ENCODE measurements around the gene H3-3A. TPM values are rescaled to one million over a fixed set of nuclear protein-coding genes. Genes with fewer than 3 reads are reported as not detected.
"Not testable (repeated sequence)": the region's sequence is repeated elsewhere in the genome, so short reads cannot be mapped to it uniquely, and the experiment has no call there.

The H3-3A gene
- total RNA-seq, 4 donors from 2014 or later = 128 to 557 (median 501) TPM

- intact Hi-C loops (cut with DNase I; ENCODE audit: low total_unique reads) = no loop called here
- H3K4me3 ChIP-seq = peak overlapping the region; percentile 44 to 79 (median 68)
- no peaks in the 10 kb centered on the region for H3K27me3 ChIP-seq
- H3K27ac ChIP-seq = peak overlapping the region; percentile 70 to 82 (median 79)
- no peaks in the 10 kb centered on the region for H3K36me3 ChIP-seq
- WGBS, 2 donors (ENCODE audit: low coverage in 1 of 2) = 0% methylated on average over 63 of the region's 75 CpGs; no CpG with 5 or more reads in 1 of the 2 donors
- no peaks in the 10 kb centered on the region for H3K9me3 ChIP-seq
- in situ Hi-C loops (cut with MboI; ENCODE audit: low pct_ligation_motif_present in 1 of 4, low pct_unique_long_range_greater_than_20kb in 1 of 4, low sequenced_read_pairs in 3 of 4) = no loop called here
- no peak for TF ChIP-seq POLR2A (IDR thresholded peaks at IDR 0.05)
- peak in 2 of 3 donors; percentile 6 to 44 for TF ChIP-seq POLR2AphosphoS5 (IDR thresholded peaks at IDR 0.05)
- TF ChIP-seq CTCF (IDR thresholded peaks at IDR 0.05) = peak in 2 of 5 experiments; percentile 9 to 13
- DNase-seq = peak; percentile 95
- H3K4me1 ChIP-seq = peaks cover 5 to 11% (median 8%) of the 10 kb centered on the region in 4 donors
Measured at GRCh38 chr1:226083302-226084101, 21.0 kb downstream of the H3-3A start.

GRCh38 chr1:226085675-226086285 is 23.3 kb downstream of the H3-3A start:
- TF ChIP-seq POLR2AphosphoS5 (IDR thresholded peaks at IDR 0.05) = no peak
- no peaks in the 10 kb centered on the region for H3K36me3 ChIP-seq
- WGBS, 2 donors (ENCODE audit: low coverage in 1 of 2) = 50 to 91% methylated on average over 1 to 5 of the region's 5 CpGs
- no peak overlapping the region for H3K4me3 ChIP-seq
- H3K27ac ChIP-seq = no peak overlapping the region
- intact Hi-C loops (cut with DNase I; ENCODE audit: low total_unique reads) = no loop called here
- in situ Hi-C loops (cut with MboI; ENCODE audit: low pct_ligation_motif_present in 1 of 4, low pct_unique_long_range_greater_than_20kb in 1 of 4, low sequenced_read_pairs in 3 of 4) = no loop called here
- H3K27me3 ChIP-seq = no peaks in the 10 kb centered on the region
- H3K9me3 ChIP-seq = no peaks in the 10 kb centered on the region
- H3K4me1 ChIP-seq = peaks cover 5 to 11% (median 8%) of the 10 kb centered on the region in 4 donors
- no peak for DNase-seq

- in situ Hi-C loops (cut with MboI; ENCODE audit: low pct_ligation_motif_present in 1 of 4, low pct_unique_long_range_greater_than_20kb in 1 of 4, low sequenced_read_pairs in 3 of 4) (no loop called here), intact Hi-C loops (cut with DNase I; ENCODE audit: low total_unique reads) (no loop called here)
- DNase-seq = no peak
- WGBS, 2 donors (ENCODE audit: low coverage in 1 of 2) = 92 to 95% methylated on average over 14 to 17 of the region's 17 CpGs
- H3K27ac ChIP-seq = no peak overlapping the region
- TF ChIP-seq POLR2AphosphoS5 (IDR thresholded peaks at IDR 0.05) (no peak), CTCF (IDR thresholded peaks at IDR 0.05) (no peak), POLR2A (IDR thresholded peaks at IDR 0.05) (no peak), EP300 (IDR thresholded peaks at IDR 0.05; ENCODE audit: low read depth) (no peak)
- H3K9me3 ChIP-seq = no peaks in the 10 kb centered on the region
- H3K4me1 ChIP-seq = peaks cover 5 to 11% (median 8%) of the 10 kb centered on the region in 4 donors
- no peak overlapping the region for H3K4me3 ChIP-seq
- H3K36me3 ChIP-seq = no peaks in the 10 kb centered on the region
- no peaks in the 10 kb centered on the region for H3K27me3 ChIP-seq
Measured at GRCh38 chr1:226086776-226087175, 24.3 kb downstream of the H3-3A start.

- H3K4me1 ChIP-seq = no peaks in the 10 kb centered on the region
- 80 to 100% methylated on average over 1 of the region's 1 CpG for WGBS, 2 donors (ENCODE audit: low coverage in 1 of 2)
- no peak overlapping the region for H3K27ac ChIP-seq
- no peak for DNase-seq
- in situ Hi-C loops (cut with MboI; ENCODE audit: low pct_ligation_motif_present in 1 of 4, low pct_unique_long_range_greater_than_20kb in 1 of 4, low sequenced_read_pairs in 3 of 4) (no loop called here), intact Hi-C loops (cut with DNase I; ENCODE audit: low total_unique reads) (no loop called here)
- no peaks in the 10 kb centered on the region for H3K9me3 ChIP-seq
- TF ChIP-seq EP300 (IDR thresholded peaks at IDR 0.05; ENCODE audit: low read depth) = no peak
- no peak for TF ChIP-seq POLR2A (IDR thresholded peaks at IDR 0.05)
- no peak for TF ChIP-seq CTCF (IDR thresholded peaks at IDR 0.05)
- TF ChIP-seq POLR2AphosphoS5 (IDR thresholded peaks at IDR 0.05) = no peak
- no peak overlapping the region for H3K4me3 ChIP-seq
- H3K36me3 ChIP-seq = no peaks in the 10 kb centered on the region
- no peaks in the 10 kb centered on the region for H3K27me3 ChIP-seq
Measured at GRCh38 chr1:226091461-226091860, 28.9 kb downstream of the H3-3A start.

GRCh38 chr1:226092048-226092820 is 29.7 kb downstream of the H3-3A start:
- H3K4me1 ChIP-seq; H3K4me3 ChIP-seq; DNase-seq; H3K36me3 ChIP-seq; H3K9me3 ChIP-seq; H3K27ac ChIP-seq; in situ Hi-C loops (cut with MboI; ENCODE audit: low pct_ligation_motif_present in 1 of 4, low pct_unique_long_range_greater_than_20kb in 1 of 4, low sequenced_read_pairs in 3 of 4); H3K27me3 ChIP-seq; intact Hi-C loops (cut with DNase I; ENCODE audit: low total_unique reads): not testable (repeated sequence)
- WGBS, 2 donors (ENCODE audit: low coverage in 1 of 2) = 87 to 92% methylated on average over 3 to 10 of the region's 10 CpGs

Data from transverse colon (tissue), 4 donors.